HFFc6 (cell line): ENCODE data around the gene NACC1. TPM values are rescaled to one million over a fixed set of nuclear protein-coding genes. Genes with fewer than 3 reads are reported as not detected.

Experiments used
- DNase-seq: peaks from one replicate; pipeline ENCODE4 v3.0.0-alpha.2; 2018
- H3K27ac Mint-ChIP-seq: 2 replicates; pipeline ENCODE4 v1.8.0; 2020; ENCODE audit warnings: mild to moderate bottlenecking, mixed read lengths
- H3K27me3 Mint-ChIP-seq: 2 replicates; pipeline ENCODE4 v1.8.0; 2021; ENCODE audit warnings: mild to moderate bottlenecking, moderate library complexity, mixed read lengths; ENCODE audit not compliant: insufficient read depth
- H3K36me3 Mint-ChIP-seq: 2 replicates; pipeline ENCODE4 v1.8.0; 2021; ENCODE audit warnings: low read depth, mixed read lengths
- H3K4me1 Mint-ChIP-seq: 2 replicates; pipeline ENCODE4 v1.8.0; 2020; ENCODE audit warnings: low read depth, mixed read lengths
- H3K4me3 Mint-ChIP-seq: 2 replicates; pipeline ENCODE4 v1.8.0; 2020; ENCODE audit warnings: mild to moderate bottlenecking, moderate library complexity, mixed read lengths
- H3K9me3 Mint-ChIP-seq: 2 replicates; pipeline ENCODE4 v1.8.0; 2020; ENCODE audit warnings: mild to moderate bottlenecking, mixed read lengths
- total RNA-seq, 6 experiments: library from RNA; stranded (reverse); fragmentation: NEBNext Ultra II Directional; extraction: Animal tissue kit (Norgen Biotek cat#: 25700); gene quantifications; 2 replicates in 1 of 6; 3 replicates in 5 of 6; pipeline ENCODE4 v1.2.3, GENCODE V29; 2021
- TF ChIP-seq, protein P1 (sequence below): fragments of 200-600 bp; sonication (generic); IDR thresholded peaks from 2 replicates; pipeline ENCODE4 v1.5.0; 2021; ENCODE audit warnings: antibody characterized with exemption, mild to moderate bottlenecking

NACC1 gene
- total RNA-seq, 6 experiments from 2014 or later, result 126 to 146 (median 139) TPM

DNA sequence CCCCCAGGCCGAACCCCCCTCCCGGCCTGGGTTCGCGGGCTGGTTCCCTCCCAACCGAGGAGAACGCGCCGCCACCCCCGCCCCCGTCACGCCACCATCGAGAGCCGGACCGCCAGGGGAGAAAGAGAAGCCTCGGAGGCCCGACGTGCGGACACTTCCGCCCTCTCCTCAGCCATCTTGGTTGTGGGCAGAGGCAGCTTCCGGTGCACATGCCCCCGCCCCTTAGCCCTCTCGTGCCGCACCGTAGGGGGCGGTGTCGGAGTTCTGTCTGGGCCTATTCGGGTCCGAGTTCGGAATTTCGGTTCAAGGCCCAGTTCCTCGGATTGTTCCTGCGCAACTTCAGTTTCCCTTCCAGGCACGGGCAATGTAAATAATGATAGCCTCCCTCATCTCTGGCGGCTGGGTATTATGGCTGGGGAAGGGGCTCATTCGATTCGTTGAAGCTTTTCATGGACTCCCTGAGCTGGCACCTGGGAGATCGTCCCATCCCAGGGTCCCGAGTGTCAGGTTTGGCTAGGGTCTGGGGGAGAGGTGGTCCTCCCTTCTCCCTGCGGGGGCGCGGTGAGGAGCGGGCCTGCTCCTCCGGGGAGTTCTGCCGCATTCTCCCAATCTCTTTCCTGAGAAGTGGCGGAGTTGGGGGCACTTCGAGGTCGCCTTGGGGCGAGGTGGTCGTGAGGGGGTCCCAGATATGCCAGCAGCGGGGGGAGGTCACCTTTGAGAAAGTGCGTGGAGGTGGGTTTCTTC, 32.3 kb downstream of the NACC1 start, which contains the start of the genes IER2 and STX10:
Gene IER2, plus strand, starts transcription at position 225 of the 744 bp plus-strand sequence. CDS start 2,776 bp downstream, outside the sequence.
Gene STX10, minus strand, starts transcription at position 189 of the 744 bp plus-strand sequence. CDS start 202 bp downstream, outside the sequence.
- H3K27ac Mint-ChIP-seq, result peak within 1 kb of the TSS; percentile 99
- TF ChIP-seq, protein P1, sequence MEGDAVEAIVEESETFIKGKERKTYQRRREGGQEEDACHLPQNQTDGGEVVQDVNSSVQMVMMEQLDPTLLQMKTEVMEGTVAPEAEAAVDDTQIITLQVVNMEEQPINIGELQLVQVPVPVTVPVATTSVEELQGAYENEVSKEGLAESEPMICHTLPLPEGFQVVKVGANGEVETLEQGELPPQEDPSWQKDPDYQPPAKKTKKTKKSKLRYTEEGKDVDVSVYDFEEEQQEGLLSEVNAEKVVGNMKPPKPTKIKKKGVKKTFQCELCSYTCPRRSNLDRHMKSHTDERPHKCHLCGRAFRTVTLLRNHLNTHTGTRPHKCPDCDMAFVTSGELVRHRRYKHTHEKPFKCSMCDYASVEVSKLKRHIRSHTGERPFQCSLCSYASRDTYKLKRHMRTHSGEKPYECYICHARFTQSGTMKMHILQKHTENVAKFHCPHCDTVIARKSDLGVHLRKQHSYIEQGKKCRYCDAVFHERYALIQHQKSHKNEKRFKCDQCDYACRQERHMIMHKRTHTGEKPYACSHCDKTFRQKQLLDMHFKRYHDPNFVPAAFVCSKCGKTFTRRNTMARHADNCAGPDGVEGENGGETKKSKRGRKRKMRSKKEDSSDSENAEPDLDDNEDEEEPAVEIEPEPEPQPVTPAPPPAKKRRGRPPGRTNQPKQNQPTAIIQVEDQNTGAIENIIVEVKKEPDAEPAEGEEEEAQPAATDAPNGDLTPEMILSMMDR, result peak; percentile 76
- DNase-seq, result peak; percentile 94
- H3K4me3 Mint-ChIP-seq, result peak within 1 kb of the TSS; percentile 99
- peaks cover 36% of the 10 kb centered on the region for H3K4me1 Mint-ChIP-seq
- peaks cover 45% of the 10 kb centered on the region for H3K36me3 Mint-ChIP-seq
- peaks cover 43% of the 10 kb centered on the region for H3K27me3 Mint-ChIP-seq
- peaks cover 19% of the 10 kb centered on the region for H3K9me3 Mint-ChIP-seq

DNA sequence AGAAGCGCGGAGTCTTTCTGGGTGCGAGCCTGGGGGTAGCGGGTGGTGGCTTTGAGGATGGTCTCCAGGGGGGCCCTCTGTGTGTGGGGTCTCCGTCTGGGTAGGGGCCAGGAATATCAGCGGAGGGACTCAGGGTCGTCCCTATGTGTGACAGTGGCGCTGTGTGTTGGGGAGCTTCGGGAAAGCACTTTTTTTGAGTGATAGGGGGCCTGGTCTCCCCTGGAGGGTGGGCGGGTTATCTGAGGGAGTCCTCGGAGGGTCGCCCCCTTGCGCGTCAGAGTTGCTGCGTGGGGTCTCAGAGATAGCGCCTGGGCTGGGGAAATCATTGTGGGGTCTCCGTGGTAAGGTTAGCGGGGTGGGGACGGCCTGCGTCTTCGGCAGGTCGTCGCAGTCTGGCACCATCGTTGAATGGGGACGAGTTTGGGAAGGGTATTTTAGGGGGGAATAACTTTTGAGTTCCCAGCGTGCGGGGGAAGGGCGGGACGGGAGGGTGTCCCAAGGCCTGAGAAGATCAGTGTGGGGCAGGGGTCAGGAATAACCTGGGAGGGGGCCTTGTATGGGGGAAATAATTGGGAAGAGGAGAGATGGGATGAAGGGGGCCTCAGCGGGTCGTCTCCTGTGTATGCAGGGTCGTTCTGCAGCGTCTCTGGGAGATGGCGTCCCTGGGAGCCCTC, 33.0 kb downstream of the NACC1 start:
- DNase-seq, result no peak
- Mint-ChIP-seq H3K4me1 (peaks cover 42% of the 10 kb centered on the region), H3K9me3 (peaks cover 19% of the 10 kb centered on the region), H3K27ac (peak overlapping the region; percentile 99), H3K27me3 (peaks cover 46% of the 10 kb centered on the region), H3K4me3 (peak overlapping the region; percentile 99), H3K36me3 (peaks cover 45% of the 10 kb centered on the region)
- TF ChIP-seq, protein P1, result no peak

GRCh38 chr19:13151605-13152355, 33.7 kb downstream of the NACC1 start:
- Mint-ChIP-seq H3K27ac (peak overlapping the region; percentile 99), H3K9me3 (peaks cover 18% of the 10 kb centered on the region), H3K4me1 (peaks cover 46% of the 10 kb centered on the region), H3K36me3 (peaks cover 43% of the 10 kb centered on the region), H3K27me3 (peaks cover 51% of the 10 kb centered on the region), H3K4me3 (peak overlapping the region; percentile 99)
- TF ChIP-seq, protein P1, result peak; percentile 45
- peak; percentile 95 for DNase-seq

- Mint-ChIP-seq H3K36me3 (peaks cover 39% of the 10 kb centered on the region), H3K9me3 (peaks cover 15% of the 10 kb centered on the region), H3K4me3 (peak overlapping the region; percentile 99), H3K27ac (peak overlapping the region; percentile 99), H3K4me1 (peaks cover 48% of the 10 kb centered on the region), H3K27me3 (peaks cover 52% of the 10 kb centered on the region)
- DNase-seq, result no peak
- TF ChIP-seq, protein P1, result no peak
Observed at GRCh38 chr19:13152356-13152973, 34.4 kb downstream of the NACC1 start.
